AG04449 (cell line): ENCODE results near the gene THSD4.

ENCODE experiments used
- CTCF ChIA-PET: fragments of 350-600 bp; formaldehyde crosslinking; extraction: SDS; loops from one replicate; lab custom pipeline; 2021; ENCODE audit warnings: antibody characterized with exemption; lab: Yijun Ruan, JAX
- POLR2A ChIA-PET: fragments of 400-600, 350-600 bp; formaldehyde crosslinking; extraction: SDS; loops from one replicate; lab custom pipeline; 2020; ENCODE audit warnings: antibody characterized with exemption, inconsistent platforms; lab: Yijun Ruan, JAX
- DNase-seq: peaks from one replicate; pipeline ENCODE4 v3.0.0-alpha.2; 2010; ENCODE audit warnings: low read depth, low spot score
- H3K4me3 ChIP-seq: 2 replicates; pipeline ENCODE4 v1.5.1; 2011; ENCODE audit warnings: low read depth, mild to moderate bottlenecking, control low read depth, low read length
- CTCF ChIP-seq: IDR thresholded peaks from one replicate; pipeline ENCODE4 v1.5.1; 2011; ENCODE audit warnings: mild to moderate bottlenecking, moderate library complexity, low read length, control low read depth, inconsistent platforms; ENCODE audit not compliant: insufficient read depth; ENCODE audit errors: missing control alignments

Gene THSD4

GRCh38 chr15:71349736-71350526 lies 234.7 kb downstream of the THSD4 start:
- ChIA-PET POLR2A (no interaction called here), CTCF (interaction anchor here (0.8 to 1.3 kb wide), 2 partner anchors 7 to 90 kb away, joined by 3 to 4 read pairs; no protein-coding TSS in a partner anchor)
- DNase-seq = no peak
- H3K4me3 ChIP-seq = no peak overlapping the region
- TF ChIP-seq CTCF = no peak

GRCh38 chr15:71350622-71351378 lies 235.5 kb downstream of the THSD4 start:
- POLR2A ChIA-PET = no interaction called here

GRCh38 chr15:71352125-71352524 lies 236.9 kb downstream of the THSD4 start:
- ChIA-PET CTCF (interaction anchor here (1.4 to 2.1 kb wide), 2 partner anchors 10 to 236 kb away, joined by 4 to 5 read pairs; partner anchors contain the start of gene THSD4), POLR2A (no interaction called here)
- DNase-seq = no peak
- no peak overlapping the region for H3K4me3 ChIP-seq
- TF ChIP-seq CTCF = no peak

More at GRCh38 chr15:71350622-71351378, 235.5 kb downstream of the THSD4 start:
- TF ChIP-seq CTCF = no peak
- H3K4me3 ChIP-seq = no peak overlapping the region
- no peak for DNase-seq
- CTCF ChIA-PET = interaction anchor here (0.8 to 1.3 kb wide), 3 partner anchors 8 to 89 kb away, joined by 3 to 4 read pairs (median 4); no protein-coding TSS in a partner anchor

GRCh38 chr15:71352765-71353164 lies 237.5 kb downstream of the THSD4 start:
- DNase-seq = no peak
- POLR2A ChIA-PET = no interaction called here
- H3K4me3 ChIP-seq = no peak overlapping the region
- CTCF ChIA-PET = interaction anchor here (0.9 to 2.1 kb wide), 4 partner anchors 10 to 448 kb away, joined by 3 to 5 read pairs (median 4); partner anchors contain the start of gene THSD4
- no peak for TF ChIP-seq CTCF

- no peak for DNase-seq
- ChIA-PET POLR2A (no interaction called here), CTCF (interaction anchor here (0.9 to 2.1 kb wide), 4 partner anchors 11 to 448 kb away, joined by 3 to 5 read pairs (median 4); partner anchors contain the start of gene THSD4)
- no peak overlapping the region for H3K4me3 ChIP-seq
- no peak for TF ChIP-seq CTCF
Measured at GRCh38 chr15:71353171-71353570, 237.9 kb downstream of the THSD4 start.

GRCh38 chr15:71355268-71355667 lies 240.0 kb downstream of the THSD4 start:
- DNase-seq = no peak
- H3K4me3 ChIP-seq = no peak overlapping the region
- ChIA-PET POLR2A (no interaction called here), CTCF (no interaction called here)
- no peak for TF ChIP-seq CTCF
